ENCODE data around the gene PROSER3. TPM values are rescaled to one million over a fixed set of nuclear protein-coding genes. Genes with fewer than 3 reads are reported as not detected.
A peak's percentile ranks its signal among the peaks of the same experiment; 100 is the strongest.

The PROSER3 gene
- total and polyA plus RNA-seq, 2 of the 4 experiments (the other 2 are of a cell fraction), result 5.4 to 21.8 TPM

GRCh38 chr19:35776102-35776788 lies 18.3 kb downstream of the PROSER3 start:
- Histone ChIP-seq H3K4me1 (ENCODE audit: control insufficient read depth, insufficient read depth, low read length) (peaks cover 6% of the 10 kb centered on the region), H3K36me3 (ENCODE audit: control insufficient read depth, insufficient read depth, low read length) (peaks cover 4% of the 10 kb centered on the region), H2BK120ac (ENCODE audit: low read depth, low read length) (no peak overlapping the region), H4K5ac (ENCODE audit: low read depth, low read length) (peak overlapping the region; percentile 24), H3K79me1 (ENCODE audit: low read depth in 1 of 2, low read length in 2 of 2) (peaks cover 7 to 18% of the 10 kb centered on the region in 2 experiments), H3K18ac (ENCODE audit: low read depth, low read length) (no peak overlapping the region), H3K9ac (ENCODE audit: low read depth, low read length) (peak overlapping the region; percentile 45; the same call in 1 of the 2 replicates), H3K56ac (ENCODE audit: extremely low read depth, insufficient read depth, low read length) (no peak overlapping the region), H4K8ac (ENCODE audit: low read depth in 2 of 2, low read length in 2 of 2) (peak overlapping the region; percentile 24 to 66; a peak in 2 of 4 replicates), H2BK15ac (ENCODE audit: low read depth, low read length) (no peak overlapping the region), H4K20me1 (ENCODE audit: insufficient read depth, low read length) (no peaks in the 10 kb centered on the region), H2AK5ac (ENCODE audit: low read depth, low read length) (peak overlapping the region; percentile 74), H2BK20ac (ENCODE audit: low read depth, low read length) (no peak overlapping the region), H3K9me1 (ENCODE audit: insufficient read depth, low read length) (peaks cover 6% of the 10 kb centered on the region; the same call in 1 of the 2 replicates), H2BK5ac (ENCODE audit: low read depth, low read length, poor library complexity, severe bottlenecking) (no peak overlapping the region), H3K4me2 (ENCODE audit: low read depth, low read length) (peak overlapping the region; percentile 85), H3K27me3 (ENCODE audit: control insufficient read depth, insufficient read depth, low read length) (no peaks in the 10 kb centered on the region), H3K14ac (replicated peaks; ENCODE audit: low read depth, low read length) (peak overlapping the region; percentile 77), H3K4ac (ENCODE audit: low read depth, low read length) (peak overlapping the region; percentile 49; the same call in 1 of the 2 replicates), H2AFZ (replicated peaks; ENCODE audit: low read length, poor library complexity) (peak overlapping the region; percentile 78), H3K4me3 (ENCODE audit: insufficient read depth, low read depth, low read length) (peak overlapping the region; percentile 86), H4K91ac (ENCODE audit: insufficient read depth, low read depth, low read length) (peak overlapping the region; percentile 61; the same call in 1 of the 2 replicates), H2AK9ac (replicated peaks; ENCODE audit: low read depth, low read length, poor library complexity) (peak overlapping the region; percentile 84), H3K27ac (ENCODE audit: insufficient read depth, low read length) (no peak overlapping the region; the same call in 1 of the 2 replicates), H3K9me3 (ENCODE audit: control insufficient read depth, insufficient read depth, low read length) (no peaks in the 10 kb centered on the region), H3K23ac (ENCODE audit: low read depth, low read length) (0 out of 2 replicates have a peak overlapping the region, but pooled peaks have one; percentile 63)
- DNase-seq, result no peak
- intact Hi-C loops (cut with micrococcal nuclease), result no loop called here
- CTCF ChIA-PET, result no interaction called here
- TF ChIP-seq RAD21 (IDR thresholded peaks at IDR 0.05; ENCODE audit: low read length) (no peak), FOS (IDR thresholded peaks at IDR 0.05; ENCODE audit: low read depth, low read length) (no peak), BHLHE40 (IDR thresholded peaks at IDR 0.05; ENCODE audit: low read depth, low read length) (no peak), RCOR1 (IDR thresholded peaks at IDR 0.05; ENCODE audit: insufficient replicate concordance, low read length) (no peak)
- in situ Hi-C loops (cut with MboI; ENCODE audit: low sequenced_read_pairs), result no loop called here
- POLR2A ChIA-PET (ENCODE audit: unreplicated experiment), result no interaction called here
- dilution Hi-C loops (cut with HindIII; ENCODE audit: low sequenced_read_pairs, unreplicated experiment), result no loop called here
- WGBS, 2 experiments (ENCODE audit: extremely low coverage in 2 of 2, insufficient read length in 1 of 2), result 44% methylated on average over 7 of the region's 13 CpGs; no CpG with 5 or more reads in 1 of the 2 experiments
- BruUV-seq (replicated peaks), result no TSS peak
- ATAC-seq (ENCODE audit: low read depth), result no peak

Measured in IMR-90 (cell line).